ENCODE measurements around the gene TBCD. TPM values are rescaled to one million over a fixed set of nuclear protein-coding genes. Genes with fewer than 3 reads are reported as not detected.

Gene TBCD
- total RNA-seq, 4 donors from 2014 or later: 30.5 to 94.3 (median 51.8) TPM

- ATAC-seq (ENCODE audit: low FRiP score) (no peak), DNase-seq (ENCODE audit: low spot score) (no peak)
- TF ChIP-seq, protein P1, sequence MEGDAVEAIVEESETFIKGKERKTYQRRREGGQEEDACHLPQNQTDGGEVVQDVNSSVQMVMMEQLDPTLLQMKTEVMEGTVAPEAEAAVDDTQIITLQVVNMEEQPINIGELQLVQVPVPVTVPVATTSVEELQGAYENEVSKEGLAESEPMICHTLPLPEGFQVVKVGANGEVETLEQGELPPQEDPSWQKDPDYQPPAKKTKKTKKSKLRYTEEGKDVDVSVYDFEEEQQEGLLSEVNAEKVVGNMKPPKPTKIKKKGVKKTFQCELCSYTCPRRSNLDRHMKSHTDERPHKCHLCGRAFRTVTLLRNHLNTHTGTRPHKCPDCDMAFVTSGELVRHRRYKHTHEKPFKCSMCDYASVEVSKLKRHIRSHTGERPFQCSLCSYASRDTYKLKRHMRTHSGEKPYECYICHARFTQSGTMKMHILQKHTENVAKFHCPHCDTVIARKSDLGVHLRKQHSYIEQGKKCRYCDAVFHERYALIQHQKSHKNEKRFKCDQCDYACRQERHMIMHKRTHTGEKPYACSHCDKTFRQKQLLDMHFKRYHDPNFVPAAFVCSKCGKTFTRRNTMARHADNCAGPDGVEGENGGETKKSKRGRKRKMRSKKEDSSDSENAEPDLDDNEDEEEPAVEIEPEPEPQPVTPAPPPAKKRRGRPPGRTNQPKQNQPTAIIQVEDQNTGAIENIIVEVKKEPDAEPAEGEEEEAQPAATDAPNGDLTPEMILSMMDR (IDR thresholded peaks at IDR 0.05): no peak
Observed at GRCh38 chr17:82798752-82799151, 46.9 kb downstream of the TBCD start.

GRCh38 chr17:82799591-82799990, 47.7 kb downstream of the TBCD start:
- TF ChIP-seq, protein P1 (IDR thresholded peaks at IDR 0.05): no peak
- ATAC-seq (ENCODE audit: low FRiP score) (no peak), DNase-seq (ENCODE audit: low spot score) (no peak)

DNA sequence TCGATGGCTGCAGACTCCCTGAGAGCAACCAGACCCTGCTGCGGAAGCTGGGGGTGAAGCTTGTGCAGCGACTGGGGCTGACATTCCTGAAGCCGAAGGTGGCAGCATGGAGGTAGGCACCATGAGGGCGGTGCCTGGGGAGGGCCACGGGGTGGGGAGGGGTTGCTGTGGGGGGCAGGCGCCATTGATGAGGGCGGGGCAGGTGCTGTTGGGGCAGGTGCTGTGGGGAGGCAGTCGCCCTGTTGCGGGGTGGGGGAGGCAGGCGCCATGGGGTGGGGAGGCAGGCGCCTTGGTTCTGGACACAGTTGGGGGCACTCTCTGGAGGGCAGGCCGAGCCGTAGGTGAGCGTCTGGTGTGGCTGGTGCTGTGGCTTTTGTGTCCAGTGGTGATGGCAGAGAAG, 49.0 kb downstream of the TBCD start:
- TF ChIP-seq, protein P1 (IDR thresholded peaks at IDR 0.05): no peak
- DNase-seq (ENCODE audit: low spot score): no peak
- ATAC-seq (ENCODE audit: low FRiP score): no peak

DNA sequence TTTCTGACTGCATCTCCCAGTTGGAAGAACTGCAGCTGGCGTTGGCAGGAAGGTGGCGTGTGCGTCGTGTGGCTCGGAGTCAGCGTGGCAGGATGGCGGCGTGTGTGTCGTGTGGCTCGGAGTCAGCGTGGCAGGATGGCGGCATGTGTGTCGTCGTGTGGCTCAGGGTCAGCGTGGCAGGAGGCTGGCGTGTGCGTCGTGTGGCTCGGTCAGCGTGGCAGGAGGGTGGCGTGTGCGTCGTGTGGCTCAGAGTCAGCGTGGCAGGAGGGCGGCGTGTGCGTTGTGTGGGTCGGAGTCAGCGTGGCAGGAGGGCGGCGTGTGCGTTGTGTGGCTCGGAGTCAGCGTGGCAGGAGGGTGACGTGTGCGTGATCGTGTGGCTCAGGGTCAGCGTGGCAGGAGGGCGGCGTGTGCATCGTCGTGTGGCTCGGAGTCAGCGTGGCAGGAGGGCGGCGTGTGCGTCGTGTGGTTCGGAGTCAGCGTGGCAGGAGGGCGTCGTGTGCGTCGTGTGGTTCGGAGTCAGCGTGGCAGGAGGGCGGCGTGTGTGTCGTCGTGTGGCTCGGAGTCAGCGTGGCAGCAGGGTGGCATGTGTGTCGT, 49.6 kb downstream of the TBCD start:
- TF ChIP-seq, protein P1 (IDR thresholded peaks at IDR 0.05): no peak
- no peak for ATAC-seq (ENCODE audit: low FRiP score)
- no peak for DNase-seq (ENCODE audit: low spot score)

- ATAC-seq (ENCODE audit: low FRiP score) (no peak), DNase-seq (ENCODE audit: low spot score) (no peak)
- TF ChIP-seq, protein P1 (IDR thresholded peaks at IDR 0.05): no peak
Observed at GRCh38 chr17:82802075-82802780, 50.4 kb downstream of the TBCD start.

DNA sequence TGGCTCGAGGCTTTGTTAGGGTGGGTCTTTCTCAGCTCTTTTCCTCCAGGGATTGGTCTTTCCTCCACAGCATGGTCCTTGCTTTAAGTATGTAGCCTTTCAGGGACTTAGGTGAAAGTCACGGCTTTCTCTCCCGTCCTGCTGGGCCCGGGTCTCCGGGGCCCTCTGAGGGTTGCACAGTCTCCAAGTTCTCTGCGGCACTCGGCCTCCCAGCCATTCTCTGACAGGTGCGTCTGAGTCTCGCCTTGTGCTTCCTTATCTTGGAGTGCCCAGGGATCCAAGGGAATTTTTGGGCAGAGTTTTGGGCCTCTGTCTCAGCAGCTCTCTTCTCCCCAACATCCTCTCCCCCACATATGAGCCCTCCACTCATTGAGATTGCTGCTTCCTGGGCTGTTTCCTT, 51.3 kb downstream of the TBCD start:
- ATAC-seq (ENCODE audit: low FRiP score) (no peak), DNase-seq (ENCODE audit: low spot score) (no peak)
- TF ChIP-seq, protein P1 (IDR thresholded peaks at IDR 0.05): no peak

DNA sequence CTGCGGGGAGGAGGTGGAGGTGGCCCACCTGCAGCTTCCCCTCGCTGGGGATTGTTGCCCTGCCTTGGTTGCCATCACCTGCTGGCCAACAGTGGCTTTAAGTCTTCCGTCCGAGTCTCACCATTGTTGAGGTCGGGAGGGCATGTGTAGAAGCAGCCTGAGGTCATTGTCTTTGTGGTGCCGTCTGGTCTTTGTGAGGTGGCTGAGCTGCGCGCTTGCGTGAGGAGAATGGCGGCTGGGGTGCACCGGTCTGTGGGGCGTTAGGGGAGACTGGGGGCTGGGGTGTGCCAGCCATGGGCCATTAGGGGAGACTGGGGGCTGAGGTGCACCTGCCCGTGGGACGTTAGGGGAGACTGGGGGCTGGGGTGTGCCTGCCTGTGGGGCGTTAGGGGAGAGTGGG, 51.7 kb downstream of the TBCD start:
- ATAC-seq (ENCODE audit: low FRiP score) (no peak), DNase-seq (ENCODE audit: low spot score) (no peak)
- TF ChIP-seq, protein P1 (IDR thresholded peaks at IDR 0.05): no peak

Measured in omental fat pad (tissue), 4 donors.